Amniotic stem cell (primary cell): ENCODE measurements around the gene TSC1.
"Not testable (repeated sequence)": the region's sequence is repeated elsewhere in the genome, so short reads cannot be mapped to it uniquely, and the experiment has no call there.

Experiments
- DNase-seq: peaks from one replicate; lab custom pipeline; 2025; lab: John Stamatoyannopoulos, UW

TSC1 gene

GRCh38 chr9:132976571-132976970, 32.2 kb upstream of the TSC1 start:
- DNase-seq, result no peak

- no peak for DNase-seq
Measured at GRCh38 chr9:132975961-132976360, 31.5 kb upstream of the TSC1 start.

- DNase-seq, result no peak
Measured at GRCh38 chr9:132973713-132974112, 29.3 kb upstream of the TSC1 start.

- no peak for DNase-seq
Measured at GRCh38 chr9:132973166-132973565, 28.8 kb upstream of the TSC1 start.

- no peak for DNase-seq
Measured at GRCh38 chr9:132970324-132971062, 26.1 kb upstream of the TSC1 start.

GRCh38 chr9:132969783-132970182, 25.4 kb upstream of the TSC1 start:
- no peak for DNase-seq

GRCh38 chr9:132967908-132968307, 23.5 kb upstream of the TSC1 start:
- not testable (repeated sequence) for DNase-seq

GRCh38 chr9:132965478-132965877, 21.1 kb upstream of the TSC1 start:
- no peak for DNase-seq

- DNase-seq, result no peak
Measured at GRCh38 chr9:132961002-132961401, 16.6 kb upstream of the TSC1 start.

- no peak for DNase-seq
Measured at GRCh38 chr9:132957805-132958204, 13.4 kb upstream of the TSC1 start.

GRCh38 chr9:132955768-132956167, 11.4 kb upstream of the TSC1 start:
- no peak for DNase-seq

- DNase-seq, result no peak
Measured at GRCh38 chr9:132955123-132955522, 10.7 kb upstream of the TSC1 start.

GRCh38 chr9:132949709-132950108, 5.3 kb upstream of the TSC1 start:
- DNase-seq, result no peak

GRCh38 chr9:132948482-132949050, 4.2 kb upstream of the TSC1 start:
- no peak for DNase-seq

GRCh38 chr9:132947756-132948155, 3.3 kb upstream of the TSC1 start:
- no peak for DNase-seq

- DNase-seq, result no peak
Measured at GRCh38 chr9:132946631-132947295, 2.3 kb upstream of the TSC1 start.

GRCh38 chr9:132946211-132946610, 1.8 kb upstream of the TSC1 start:
- no peak for DNase-seq

GRCh38 chr9:132945186-132946130, 1.0 kb upstream of the TSC1 start:
- no peak for DNase-seq

- DNase-seq, result no peak
Measured at GRCh38 chr9:132943651-132944293, 644 bp downstream of the TSC1 start.

GRCh38 chr9:132942541-132943182, 1.8 kb downstream of the TSC1 start:
- DNase-seq, result no peak

- DNase-seq, result no peak
Measured at GRCh38 chr9:132939169-132939568, 5.2 kb downstream of the TSC1 start.
